HG02885 (cell line): Measurements from ENCODE around the gene TMEM273.

ENCODE experiments used
- ATAC-seq: cut with Tn5 transposase; IDR thresholded peaks from one replicate; pipeline ENCODE4 v1.9.1; 2021; ENCODE audit warnings: mild to moderate bottlenecking; ENCODE audit not compliant: unreplicated experiment, poor library complexity

The TMEM273 gene

GRCh38 chr10:49166484-49167400, 21.4 kb downstream of the TMEM273 start:
- no peak for ATAC-seq

- no peak for ATAC-seq
Measured at GRCh38 chr10:49165821-49166483, 22.2 kb downstream of the TMEM273 start.

- ATAC-seq = no peak
Measured at GRCh38 chr10:49165259-49165658, 22.9 kb downstream of the TMEM273 start.

DNA sequence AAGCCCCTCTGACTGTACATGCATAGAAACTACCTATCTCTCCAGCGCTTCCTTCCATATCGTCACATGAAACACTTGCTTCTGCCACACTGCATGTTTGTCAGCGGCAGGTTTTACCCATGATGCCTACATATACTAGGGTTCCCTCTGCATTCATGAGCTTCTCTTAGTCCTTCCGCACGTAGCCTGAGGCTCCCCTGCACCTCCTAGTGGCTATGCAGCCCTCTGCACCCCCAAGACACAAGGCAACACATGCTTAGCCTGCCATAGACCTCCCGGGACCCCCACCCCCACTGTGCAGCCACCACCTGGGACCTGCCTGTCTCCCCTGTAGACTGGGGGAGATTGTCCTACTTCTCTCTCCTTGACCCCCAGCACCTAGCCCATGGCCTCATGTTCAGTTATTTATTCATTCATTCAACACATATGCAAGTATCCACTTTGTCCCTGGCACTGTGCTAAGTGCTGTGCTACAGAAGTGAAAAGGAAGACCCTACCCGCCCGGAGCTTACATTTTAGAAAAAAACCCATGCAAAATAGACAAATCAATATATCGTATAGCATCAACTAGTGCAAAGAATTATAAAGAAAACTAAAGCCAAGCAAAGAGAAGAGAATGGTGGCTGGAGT, 23.5 kb downstream of the TMEM273 start:
- peak; percentile 76 for ATAC-seq

DNA sequence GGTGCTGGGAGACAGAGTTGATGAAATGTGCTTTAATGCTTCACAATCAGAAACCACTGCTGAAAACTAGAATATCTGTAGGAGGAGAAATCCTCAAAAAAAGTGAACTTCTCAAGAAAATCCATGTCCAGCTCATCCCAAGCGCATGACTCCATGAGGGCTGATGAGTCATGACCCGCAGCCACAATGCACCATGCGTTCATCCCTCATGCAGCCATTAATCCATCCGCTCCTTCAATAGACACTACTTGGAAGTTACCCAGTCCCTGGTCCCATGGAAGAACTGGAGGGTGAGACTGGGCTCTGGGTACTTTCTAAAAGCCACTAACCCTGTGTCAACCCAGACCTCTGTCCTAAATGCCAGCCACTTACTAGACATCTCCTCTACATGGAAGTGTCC, 24.4 kb downstream of the TMEM273 start:
- no peak for ATAC-seq

GRCh38 chr10:49162761-49163310, 25.4 kb downstream of the TMEM273 start:
- no peak for ATAC-seq

- no peak for ATAC-seq
Measured at GRCh38 chr10:49162063-49162462, 26.1 kb downstream of the TMEM273 start.

DNA sequence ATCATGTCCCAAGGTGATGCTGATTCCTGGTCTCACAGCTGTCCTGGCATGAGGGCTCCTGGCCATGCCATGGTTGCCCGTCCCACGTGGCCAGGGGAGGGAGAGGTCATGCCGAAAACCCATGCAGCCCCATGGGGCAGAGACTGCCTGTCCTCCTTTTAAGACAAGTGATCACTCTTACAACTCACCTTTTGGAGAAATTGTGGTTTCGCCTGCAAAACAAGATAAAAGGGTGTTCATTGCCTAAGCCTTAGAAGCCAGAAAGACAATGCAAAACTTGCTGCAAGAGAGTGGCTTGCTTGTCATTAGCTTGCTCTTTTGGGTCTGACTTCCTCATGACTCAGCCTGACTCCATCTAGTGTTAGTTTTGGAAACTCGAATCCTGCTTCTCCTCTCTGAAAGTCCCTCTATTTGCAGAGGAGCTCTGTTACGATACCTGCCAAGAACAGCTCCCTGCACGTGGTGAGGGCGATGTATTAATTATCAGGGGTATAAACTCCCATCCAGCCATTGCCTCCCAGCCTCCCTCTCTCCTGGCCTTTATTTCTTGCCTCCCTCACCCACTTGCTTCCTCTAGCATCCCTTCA, 26.7 kb downstream of the TMEM273 start:
- ATAC-seq = no peak

DNA sequence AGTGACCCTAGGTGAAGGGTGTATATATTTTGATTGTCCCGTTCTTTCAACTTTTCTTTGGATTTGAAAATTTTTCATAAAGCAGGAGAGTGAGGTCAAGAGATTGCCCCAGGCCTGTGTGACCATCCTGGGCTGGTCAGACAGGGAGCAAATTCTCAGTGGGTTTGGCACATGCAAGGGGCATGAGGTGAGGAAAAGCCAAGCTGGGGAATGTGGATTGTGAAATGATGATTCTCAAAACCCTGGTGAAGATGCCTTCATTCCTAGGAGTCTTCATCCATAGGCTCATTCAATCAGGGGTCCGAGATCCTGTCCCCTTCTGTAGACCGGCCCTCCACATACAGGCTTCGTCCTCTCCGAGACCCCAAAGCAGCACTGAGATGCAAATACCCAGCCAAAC, 27.4 kb downstream of the TMEM273 start:
- ATAC-seq = no peak

GRCh38 chr10:49160110-49160509, 28.1 kb downstream of the TMEM273 start:
- ATAC-seq = no peak

DNA sequence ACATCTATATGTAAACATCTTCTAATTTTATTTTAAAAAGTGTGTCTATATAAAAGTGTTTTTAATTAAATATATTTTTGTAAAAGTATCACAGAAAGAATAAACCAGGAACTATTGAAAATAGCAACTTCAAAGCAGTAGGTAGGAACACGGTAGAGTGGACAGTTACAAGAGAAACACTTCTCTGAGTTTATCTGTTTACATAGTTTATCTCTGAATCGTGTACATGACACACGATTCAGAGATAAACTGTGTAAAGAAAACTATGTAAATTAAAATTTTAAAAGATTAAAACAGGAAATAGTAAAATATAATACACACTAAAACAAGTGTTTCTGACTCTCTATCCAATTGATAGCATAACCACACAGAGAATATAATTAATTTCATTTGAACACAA, 29.3 kb downstream of the TMEM273 start:
- ATAC-seq = no peak

DNA sequence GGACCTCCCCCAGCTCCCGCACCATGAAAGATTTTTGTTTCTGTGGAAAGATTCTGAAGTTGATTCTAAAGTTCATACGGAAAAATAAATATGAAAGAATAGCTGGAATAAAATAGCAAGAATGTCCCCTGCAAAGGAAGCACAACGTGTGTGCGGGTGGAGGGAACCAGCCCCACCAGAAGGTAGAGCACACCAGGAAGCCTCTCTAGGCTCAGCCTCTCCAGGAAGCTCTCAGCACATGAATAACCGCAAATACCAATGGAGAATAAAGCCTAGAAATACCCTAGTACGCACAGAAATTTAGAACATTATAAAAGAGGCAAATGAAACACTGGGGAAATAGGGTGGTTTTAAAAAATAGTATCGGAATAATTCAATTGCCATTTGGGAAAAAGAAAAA, 29.8 kb downstream of the TMEM273 start:
- no peak for ATAC-seq

DNA sequence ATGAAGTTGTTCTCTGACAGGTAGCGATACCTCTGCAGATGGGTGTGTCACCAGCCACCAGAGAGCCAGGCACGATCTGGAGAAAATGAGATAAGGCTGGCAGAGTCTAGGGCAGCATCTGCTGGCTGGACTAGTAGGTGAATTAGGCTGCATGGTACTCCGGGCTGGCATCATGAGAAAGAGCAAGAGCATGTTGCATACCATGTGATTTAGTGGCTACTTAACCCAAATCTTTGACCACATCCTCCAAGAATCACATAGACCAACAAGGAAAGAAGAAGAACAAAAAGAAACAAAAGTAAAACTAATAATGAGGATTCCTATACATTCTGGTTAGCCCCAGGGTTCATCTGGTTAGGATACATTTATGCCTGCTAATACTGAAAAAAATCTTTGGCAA, 31.0 kb downstream of the TMEM273 start:
- no peak for ATAC-seq

DNA sequence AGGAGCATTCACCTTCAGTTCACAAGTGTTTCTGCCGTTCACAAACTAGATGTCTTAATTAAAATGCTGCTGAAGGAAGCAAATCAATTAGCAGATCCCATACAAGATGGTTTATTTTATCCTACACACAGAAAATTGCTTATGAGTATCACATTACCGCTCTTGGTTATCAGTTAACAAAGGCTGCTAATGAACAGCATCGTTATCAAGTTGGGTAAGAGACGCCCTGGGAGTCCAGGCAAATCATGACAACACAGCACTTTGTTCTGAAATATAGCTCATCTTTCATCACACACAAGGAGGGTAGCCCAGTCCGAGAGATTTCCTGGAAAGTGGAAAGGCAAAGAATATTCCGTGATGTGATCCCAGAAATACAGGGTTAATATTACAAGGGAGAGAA, 33.5 kb downstream of the TMEM273 start:
- no peak for ATAC-seq

- no peak for ATAC-seq
Measured at GRCh38 chr10:49153971-49154370, 34.2 kb downstream of the TMEM273 start.

DNA sequence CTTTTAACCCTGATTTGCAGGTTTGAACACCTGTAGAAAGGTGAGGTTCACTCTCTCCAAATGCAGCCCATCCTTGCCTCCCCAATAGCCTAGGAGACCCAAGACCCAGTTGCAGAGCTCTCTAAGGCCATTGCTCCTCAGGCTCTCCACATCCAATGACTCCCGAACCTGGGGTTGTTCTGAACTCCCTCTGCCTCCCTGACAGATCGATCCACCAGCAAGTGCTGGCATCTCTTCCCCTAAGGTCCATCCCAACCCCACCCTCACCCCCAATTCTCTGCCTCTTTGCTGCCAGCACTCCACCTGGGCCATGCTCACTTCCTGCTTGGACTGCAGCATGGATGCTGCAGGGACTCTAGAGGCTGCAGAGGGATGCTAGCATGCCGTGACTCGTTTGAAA, 35.1 kb downstream of the TMEM273 start:
- no peak for ATAC-seq

DNA sequence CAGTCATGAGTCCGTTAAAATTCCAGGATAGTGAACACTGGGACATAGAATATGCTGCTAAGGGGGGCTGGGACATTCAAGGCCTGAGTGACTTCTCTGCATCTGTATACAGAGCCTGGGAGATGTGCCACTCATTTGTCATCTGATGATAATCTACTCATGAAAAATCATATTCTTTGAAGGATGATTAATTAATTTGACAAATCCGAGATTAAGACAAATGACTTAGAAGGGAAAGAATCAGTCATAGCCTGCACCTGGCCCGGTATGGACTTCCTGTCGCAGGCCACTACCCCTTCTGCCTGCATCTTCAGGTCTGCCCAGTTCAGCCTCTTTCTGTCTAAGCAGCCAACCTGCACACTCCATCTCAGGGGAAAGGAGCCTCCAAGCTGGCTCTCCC, 35.5 kb downstream of the TMEM273 start:
- ATAC-seq = no peak

DNA sequence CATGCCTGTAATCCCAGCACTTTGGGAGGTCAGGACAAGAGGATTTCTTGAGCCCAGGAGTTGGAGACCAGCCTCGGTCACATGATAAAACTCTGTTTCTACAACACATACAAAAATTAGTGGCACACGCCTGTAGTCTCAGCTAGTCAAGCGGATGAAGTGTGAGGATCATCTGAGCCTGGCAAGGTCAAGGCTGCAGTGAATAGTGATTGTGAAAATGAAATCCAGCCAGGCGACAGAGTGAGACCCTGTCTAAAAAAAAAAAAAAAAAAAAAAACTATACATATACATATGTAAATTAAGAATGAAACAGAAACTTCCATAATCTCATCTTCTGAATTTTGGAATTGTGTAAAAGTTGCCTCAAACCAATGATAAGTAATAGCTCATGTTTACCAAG, 36.2 kb downstream of the TMEM273 start:
- no peak for ATAC-seq

GRCh38 chr10:49151481-49151880, 36.7 kb downstream of the TMEM273 start:
- ATAC-seq = no peak

DNA sequence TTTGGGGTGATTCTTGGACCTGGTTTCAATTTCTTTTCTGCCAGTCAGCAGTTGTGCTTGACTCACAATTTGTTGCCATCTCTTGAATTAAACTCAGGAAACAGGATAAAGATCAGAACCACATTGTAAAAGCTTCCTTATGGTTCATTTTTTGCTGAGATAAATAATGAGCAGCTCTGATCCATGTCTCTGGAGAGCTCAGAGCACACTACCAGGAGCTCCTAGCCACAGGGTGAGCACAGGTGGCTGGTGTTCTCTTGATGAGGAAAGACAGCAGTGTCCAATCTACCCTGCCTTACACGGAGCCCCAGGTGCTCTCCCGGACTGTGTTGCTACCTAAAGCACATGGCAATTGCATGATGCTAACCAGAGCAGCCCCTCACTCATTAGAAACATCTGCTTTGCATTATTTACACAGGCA, 37.2 kb downstream of the TMEM273 start:
- no peak for ATAC-seq

DNA sequence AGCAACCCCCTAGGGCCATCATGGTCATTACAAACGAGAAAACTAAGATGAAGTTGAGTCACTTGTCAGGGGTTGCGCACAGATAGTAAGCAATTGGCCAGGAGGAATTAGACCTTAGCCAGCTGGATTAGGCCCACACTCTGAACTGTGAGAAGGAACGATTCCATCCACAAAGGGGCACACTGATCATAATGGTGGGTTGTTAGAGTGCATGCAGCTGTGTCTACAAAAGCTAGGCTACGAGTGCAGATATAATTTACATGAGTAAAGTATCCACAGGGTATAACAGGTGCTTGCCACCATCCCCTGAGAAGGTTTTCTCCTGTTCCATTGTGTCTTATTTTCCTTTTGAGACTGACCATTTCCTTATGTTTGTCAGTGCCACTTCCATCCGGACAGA, 37.8 kb downstream of the TMEM273 start:
- no peak for ATAC-seq
